NCI-H748 (cell line): ENCODE measurements around the gene ACAP3.
"Not testable (repeated sequence)": the region's sequence is repeated elsewhere in the genome, so short reads cannot be mapped to it uniquely, and the experiment has no call there.

ENCODE experiments used
- DNase-seq: peaks from one replicate; lab custom pipeline; 2025; ENCODE audit not compliant: unreplicated experiment; lab: John Stamatoyannopoulos, UW

The ACAP3 gene

DNA sequence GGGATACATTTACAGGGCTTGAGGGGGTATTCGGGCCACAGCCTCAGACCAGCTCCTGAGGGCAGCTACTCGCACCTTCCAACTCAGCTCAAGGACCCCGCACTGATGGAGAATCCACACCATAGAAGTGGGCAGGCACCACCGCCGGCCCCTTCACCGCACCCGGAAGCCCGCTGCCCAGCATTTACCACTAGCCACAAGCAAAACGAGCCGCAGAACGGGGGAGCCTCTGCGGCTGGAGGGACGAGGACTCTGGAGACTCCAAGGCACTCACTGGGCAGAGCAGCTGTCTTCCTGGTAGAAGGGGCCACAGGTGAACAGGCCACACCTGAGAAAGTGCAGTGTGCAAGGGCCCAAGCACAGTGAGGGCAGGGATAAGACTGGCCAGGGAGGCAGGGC, 39.4 kb downstream of the ACAP3 start:
- DNase-seq: no peak

DNA sequence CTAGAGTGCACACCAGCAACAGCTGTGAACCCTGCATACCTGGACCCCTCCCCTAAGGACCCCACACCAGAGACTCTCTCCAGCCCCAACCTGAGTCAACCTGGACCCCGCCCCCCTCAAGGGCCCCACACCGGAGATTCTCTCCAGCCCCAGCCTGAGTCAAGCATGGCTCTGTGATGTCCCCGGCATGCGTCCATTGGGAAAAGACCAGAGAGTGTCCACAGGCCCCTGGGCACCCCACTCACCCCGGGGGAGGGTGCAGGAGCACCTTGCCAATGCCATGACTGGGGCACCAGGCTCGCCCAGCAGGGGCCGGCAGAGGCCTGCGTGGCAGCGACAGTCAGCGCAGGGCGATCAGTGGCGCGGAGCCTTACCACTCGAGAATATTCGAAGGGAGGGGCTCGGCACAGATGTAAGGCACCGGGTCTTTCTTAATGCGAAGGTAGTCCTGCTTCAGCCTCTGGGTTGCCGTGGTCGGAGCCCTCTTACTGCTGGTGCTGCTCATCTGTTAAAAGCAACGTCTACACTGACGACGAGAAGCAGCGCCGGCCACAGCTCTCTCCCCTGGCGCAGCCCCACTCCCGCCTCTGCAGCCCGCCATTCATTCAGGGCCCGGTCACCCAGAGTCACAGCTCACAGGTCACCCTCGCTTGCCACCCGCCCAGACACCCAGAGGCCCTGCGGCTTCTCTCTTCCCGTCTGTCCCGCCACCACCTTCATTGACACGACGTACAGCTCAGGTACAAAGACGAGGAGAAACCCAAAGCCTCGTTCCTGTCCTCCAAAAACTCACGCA, 40.0 kb downstream of the ACAP3 start:
- DNase-seq: no peak

DNA sequence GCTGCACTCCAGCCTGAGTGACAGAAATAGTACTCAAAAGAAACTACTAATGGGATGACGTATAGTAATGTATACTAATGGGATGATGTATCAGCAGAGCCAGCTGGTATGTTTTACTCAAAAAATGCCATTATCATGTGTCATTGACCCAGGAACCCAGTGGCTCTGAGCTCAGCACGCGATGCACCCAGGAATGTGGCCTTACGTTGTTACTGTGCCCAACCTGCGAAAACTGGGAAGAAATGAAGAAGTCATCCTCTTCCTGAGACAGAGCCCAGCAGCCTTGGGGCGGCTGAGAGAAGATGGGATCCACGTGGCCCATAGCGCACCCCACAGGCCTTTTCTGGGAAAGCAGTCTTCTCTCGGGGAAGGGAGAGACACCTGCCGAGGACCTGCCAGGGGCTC, 42.9 kb downstream of the ACAP3 start:
- no peak for DNase-seq

DNA sequence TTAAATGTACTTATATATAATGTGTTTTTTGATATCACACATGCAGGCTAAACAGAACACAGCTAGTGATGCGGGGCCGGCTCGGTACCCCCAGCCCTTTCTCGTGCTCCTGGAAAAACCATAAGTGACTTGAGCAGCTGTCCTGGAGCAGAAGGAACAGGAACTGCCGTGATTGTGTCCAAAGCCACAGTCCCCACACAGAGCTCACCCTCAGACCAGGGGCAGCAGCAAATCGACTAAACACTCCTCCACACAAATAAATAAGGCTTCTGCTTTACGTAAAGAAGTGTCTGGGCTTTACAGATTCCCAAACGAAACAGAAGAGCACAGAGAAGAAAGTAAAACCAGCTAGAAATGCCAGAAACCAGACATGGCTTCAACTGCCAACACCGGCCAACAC, 43.7 kb downstream of the ACAP3 start:
- DNase-seq: no peak

DNA sequence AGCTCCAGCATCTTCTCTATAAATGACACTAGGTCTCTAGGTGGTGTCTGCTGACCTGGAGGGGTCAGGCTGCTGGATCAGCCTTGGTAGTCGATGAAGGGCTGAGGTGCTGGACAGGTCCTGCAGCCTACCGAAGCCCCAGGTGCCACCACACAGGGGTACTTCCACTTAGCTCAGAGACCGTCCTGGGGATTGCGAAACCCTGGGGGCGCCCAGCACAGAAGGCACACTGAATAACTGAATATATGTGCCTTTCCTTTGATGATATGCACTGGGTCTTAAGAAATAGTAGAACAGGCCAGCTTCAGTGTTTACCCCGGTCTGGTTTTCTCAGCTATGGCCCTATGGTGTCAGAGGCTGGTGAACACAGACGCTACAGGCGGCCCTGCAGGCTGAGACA, 45.0 kb downstream of the ACAP3 start:
- DNase-seq: no peak

GRCh38 chr1:1262071-1262470, 45.7 kb downstream of the ACAP3 start:
- DNase-seq: no peak

GRCh38 chr1:1260843-1261560, 46.7 kb downstream of the ACAP3 start:
- DNase-seq: no peak

GRCh38 chr1:1259951-1260600, 47.7 kb downstream of the ACAP3 start:
- no peak for DNase-seq

DNA sequence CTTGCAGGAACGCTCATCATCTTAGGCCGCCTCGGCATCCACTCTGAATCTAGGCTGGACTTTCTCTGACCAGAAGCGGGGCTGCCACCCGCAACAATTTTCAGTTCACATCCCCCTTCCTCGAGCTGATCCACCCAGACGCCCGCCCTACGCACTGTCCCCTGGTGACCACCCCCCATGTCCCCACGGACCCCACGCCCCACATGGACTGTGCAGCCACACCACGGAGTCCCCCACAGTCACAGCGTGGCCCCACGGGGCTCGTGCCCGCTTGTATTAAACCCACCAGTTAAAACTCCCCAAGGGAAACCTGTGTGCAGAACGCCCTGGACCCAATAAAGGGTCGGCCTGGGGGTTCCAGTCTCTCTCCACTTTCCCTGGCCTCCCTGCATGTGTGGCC, 48.2 kb downstream of the ACAP3 start:
- no peak for DNase-seq

DNA sequence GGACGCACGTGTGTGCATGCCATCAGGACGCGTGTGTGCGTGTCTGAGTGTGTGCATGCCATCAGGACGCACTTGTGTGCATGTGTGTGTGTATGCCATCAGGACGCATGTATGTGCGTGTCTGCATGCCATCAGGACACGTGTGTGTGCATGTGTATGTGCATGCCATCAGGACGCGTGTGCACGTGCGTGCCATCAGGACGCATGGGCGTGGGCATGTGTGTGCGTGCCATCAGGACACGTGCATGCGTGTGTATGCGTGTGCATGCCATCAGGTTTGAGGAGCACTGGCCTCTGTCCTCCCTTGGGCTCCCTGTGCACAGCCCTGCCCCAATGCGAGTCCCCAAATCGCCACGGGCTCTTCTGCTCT, 48.6 kb downstream of the ACAP3 start:
- DNase-seq: no peak

DNA sequence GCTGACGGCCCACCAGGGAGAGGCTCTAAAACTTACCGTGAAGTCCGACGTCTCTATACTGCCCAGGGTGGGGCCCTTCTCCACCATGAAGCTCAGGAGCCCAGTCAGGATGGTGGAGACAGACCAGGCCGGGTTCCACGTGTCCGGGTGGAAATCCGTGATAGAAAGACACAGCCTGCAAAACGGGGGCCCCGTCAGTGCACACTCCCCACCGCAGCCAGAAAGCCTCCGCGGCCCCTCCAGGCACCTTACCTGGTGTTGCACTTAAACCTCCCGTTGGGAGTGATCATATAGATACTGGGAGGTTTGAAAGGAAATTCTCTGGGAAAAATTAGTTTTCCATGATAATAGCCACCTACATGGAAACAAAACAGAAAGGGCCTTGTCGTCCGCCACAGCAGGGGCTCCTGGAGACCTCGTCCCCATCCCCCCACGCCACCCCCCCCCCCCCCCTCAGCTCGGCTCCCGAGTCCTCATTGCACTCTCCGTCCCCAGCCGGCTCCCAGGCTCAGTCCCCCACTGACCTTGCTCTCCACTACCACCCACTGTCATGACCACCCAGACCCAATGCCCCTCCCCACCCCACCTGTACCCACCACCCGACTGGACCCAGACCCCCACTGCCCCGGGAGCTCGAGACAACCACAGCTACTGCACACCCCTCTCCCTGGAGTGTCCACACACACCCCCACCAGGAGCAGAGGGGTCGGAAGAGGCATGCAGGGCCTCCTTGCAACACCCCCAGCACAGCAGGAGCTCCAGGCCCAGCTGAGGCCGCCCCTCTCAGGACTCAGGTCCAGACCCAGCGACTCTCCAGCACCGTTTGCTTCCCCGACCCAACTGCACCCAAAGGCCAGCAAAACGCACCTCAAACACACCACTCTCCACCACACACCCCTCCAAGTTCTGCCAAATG, 50.5 kb downstream of the ACAP3 start:
- DNase-seq: no peak

- no peak for DNase-seq
Observed at GRCh38 chr1:1255611-1256010, 52.1 kb downstream of the ACAP3 start.

DNA sequence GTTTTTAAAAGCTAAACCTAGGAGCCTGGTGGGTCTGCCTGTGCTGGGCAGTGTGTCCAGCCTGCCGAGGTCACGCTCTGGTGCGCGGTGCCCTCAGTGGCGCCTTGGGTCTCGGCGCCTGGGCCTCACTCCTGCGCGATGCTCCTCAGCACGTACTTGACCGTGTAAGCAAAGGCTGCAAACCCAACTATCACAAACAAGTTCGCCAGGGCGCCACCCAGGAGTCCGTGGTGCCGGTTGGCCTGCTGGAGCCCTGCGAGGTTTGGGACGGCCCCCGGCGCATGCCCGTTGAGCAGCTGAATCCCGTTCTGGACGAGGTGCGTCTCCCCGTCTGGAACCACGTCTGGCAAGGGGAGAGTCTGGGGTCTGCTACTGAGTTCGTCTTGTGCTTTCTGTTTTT, 52.7 kb downstream of the ACAP3 start:
- no peak for DNase-seq

DNA sequence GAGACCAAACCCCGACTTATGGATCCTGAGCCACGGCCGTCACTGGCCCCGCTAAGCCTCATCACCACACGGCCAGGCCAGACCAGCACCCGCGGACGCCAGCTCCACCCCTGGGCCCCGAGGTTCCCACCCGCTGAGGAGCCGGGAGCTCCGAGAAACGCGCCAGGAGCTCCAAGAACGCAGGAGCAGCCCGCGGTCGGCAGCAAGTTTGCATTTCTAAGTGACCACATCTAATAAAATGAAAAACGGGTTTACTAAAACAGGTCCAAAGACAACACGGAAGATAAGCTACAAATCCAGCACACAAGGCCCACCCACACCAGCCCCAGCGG, 53.1 kb downstream of the ACAP3 start:
- no peak for DNase-seq

DNA sequence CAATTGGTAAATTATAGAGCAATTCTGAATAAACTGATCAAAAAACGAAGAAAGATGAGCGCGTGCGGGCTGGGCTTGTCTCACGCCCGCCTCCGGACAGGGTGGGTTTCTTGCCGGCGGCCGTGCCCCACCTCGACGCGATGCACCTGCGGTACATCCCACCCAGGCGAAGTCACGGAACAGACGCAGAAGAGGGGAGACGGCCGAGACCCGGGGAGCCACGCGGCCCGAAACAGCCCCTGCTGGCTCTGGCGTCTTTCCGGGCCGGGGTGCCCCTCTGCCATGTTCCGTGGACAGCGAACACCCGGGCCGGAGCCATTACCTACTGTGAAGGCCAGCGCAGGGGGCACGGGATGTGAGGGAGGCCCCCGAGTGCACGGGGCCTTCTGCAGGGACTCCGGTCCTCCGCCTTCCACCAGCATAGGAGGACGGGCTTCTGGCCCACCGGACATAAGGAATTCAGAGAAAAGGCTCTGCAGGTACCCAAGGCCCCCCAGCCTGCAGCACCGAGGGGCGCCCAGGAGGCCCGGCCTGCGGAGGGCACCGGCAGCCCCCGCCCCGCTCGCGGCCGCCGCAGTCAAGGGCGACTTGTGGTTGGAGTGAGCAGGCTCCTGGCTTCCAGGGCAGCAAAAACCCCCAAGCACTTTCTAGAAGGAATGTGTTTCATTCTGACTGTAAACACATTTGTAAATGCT, 53.6 kb downstream of the ACAP3 start:
- DNase-seq: no peak

DNA sequence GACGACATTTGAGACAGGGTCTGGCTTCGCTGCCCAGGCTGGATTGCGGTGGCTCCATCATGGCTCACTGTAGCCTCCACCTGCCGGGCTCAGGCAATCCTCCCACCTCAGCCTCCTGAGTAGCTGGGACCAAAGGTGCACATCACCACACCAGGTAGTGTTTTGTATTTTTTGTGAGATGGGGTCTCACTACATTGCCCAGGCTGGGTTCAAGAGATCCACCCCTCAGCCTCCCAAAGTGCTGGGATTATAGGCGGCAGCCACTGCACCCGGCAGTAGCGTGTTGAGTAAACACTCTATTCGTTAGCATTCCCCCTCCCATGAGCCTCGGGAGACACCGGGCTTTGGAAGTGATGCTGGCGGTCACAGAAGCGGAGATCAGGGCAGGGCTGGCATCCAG, 54.4 kb downstream of the ACAP3 start:
- DNase-seq: no peak

GRCh38 chr1:1250786-1251284, 56.9 kb downstream of the ACAP3 start:
- DNase-seq: peak; percentile 15

DNA sequence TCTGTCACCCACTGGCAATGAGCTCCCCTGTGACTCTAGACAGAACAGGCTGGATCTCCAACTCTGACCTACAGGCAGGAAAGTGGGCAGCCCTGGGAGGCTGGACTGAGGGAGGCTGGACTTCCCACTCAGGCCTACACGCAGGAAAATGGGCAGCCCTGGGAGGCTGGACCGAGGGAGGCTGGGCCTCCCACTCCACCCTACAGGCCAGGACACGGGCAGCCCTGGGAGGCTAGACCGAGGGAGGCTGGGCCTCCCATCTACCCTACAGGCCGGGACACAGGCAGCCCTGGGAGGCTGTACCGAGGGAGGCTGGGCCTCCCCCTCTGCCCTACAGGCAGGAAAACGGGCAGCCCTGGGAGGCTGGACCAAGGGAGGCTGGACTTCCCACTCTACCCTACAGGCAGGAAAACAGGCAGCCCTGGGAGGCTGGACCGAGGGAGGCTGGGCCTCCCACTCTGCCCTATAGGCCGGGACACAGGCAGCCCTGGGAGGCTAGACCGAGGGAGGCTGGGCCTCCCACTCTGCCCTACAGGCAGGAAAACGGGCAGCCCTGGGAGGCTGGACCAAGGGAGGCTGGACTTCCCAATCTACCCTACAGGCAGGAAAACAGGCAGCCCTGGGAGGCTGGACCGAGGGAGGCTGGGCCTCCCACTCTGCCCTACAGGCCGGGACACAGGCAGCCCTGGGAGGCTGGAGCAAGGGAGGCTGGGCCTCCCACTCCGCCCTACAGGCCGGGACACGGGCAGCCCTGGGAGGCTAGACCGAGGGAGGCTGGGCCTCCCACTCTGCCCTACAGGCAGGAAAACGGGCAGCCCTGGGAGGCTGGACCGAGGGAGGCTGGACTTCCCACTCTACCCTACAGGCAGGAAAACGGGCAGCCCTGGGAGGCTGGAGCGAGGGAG, 59.5 kb downstream of the ACAP3 start:
- not testable (repeated sequence) for DNase-seq

DNA sequence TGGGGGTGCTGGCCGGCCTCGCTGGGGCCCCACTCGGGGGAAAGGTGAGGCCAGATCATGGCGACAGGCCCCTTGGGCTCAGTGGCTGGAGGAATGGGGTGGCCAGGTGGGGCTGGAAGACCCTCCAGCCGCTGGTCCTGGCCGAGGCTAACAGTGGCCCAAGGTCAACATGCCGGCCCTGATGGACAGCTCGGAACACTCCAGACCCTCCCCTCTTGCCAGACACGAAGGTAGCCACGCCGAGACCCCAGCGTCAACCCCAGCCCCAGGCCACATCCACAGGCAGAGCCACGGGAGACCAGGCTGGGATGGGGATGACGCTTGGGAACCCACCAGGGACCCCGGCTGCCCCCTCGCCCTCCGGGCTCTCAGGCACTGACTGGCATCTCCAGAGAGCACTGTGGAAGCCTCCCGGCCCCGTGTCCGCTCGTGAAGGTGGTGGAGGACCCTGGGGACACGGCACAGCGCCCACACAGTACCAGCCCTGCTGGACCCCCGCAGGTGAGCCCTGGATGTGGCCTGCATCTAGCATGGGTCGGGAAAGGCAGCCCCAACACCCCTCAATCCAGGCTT, 60.3 kb downstream of the ACAP3 start:
- DNase-seq: no peak
